AG04450 (cell line): ENCODE data around the gene PPP1CA. TPM values are rescaled to one million over a fixed set of nuclear protein-coding genes. Genes with fewer than 3 reads are reported as not detected.

Experiments
- CTCF ChIA-PET: fragments of 300-600, 350-600 bp; formaldehyde crosslinking; extraction: SDS; loops from one replicate; lab custom pipeline; 2022; ENCODE audit warnings: antibody characterized with exemption, inconsistent platforms; lab: Charles Lee
- POLR2A ChIA-PET: fragments of 350-600 bp; formaldehyde crosslinking; extraction: SDS; loops from one replicate; lab custom pipeline; 2021; ENCODE audit warnings: antibody characterized with exemption, inconsistent platforms; lab: Yijun Ruan, JAX
- DNase-seq: peaks from one replicate; pipeline ENCODE4 v3.0.0-alpha.2; 2011; ENCODE audit warnings: low read depth, low spot score
- H3K27ac ChIP-seq: one replicate; pipeline ENCODE4 v1.5.1; 2012; ENCODE audit warnings: low read depth, low read length, control low read depth
- H3K27me3 ChIP-seq: one replicate; pipeline ENCODE4 v1.6.0; 2012; ENCODE audit warnings: low read length; ENCODE audit not compliant: control insufficient read depth, insufficient read depth
- H3K4me3 ChIP-seq: 2 replicates; pipeline ENCODE4 v1.5.1; 2011; ENCODE audit warnings: mild to moderate bottlenecking, low read depth, low read length, control low read depth
- H3K9me3 ChIP-seq: 2 replicates; pipeline ENCODE4 v1.5.1; 2012; ENCODE audit warnings: low read length; ENCODE audit not compliant: control insufficient read depth, insufficient read depth
- CTCF ChIP-seq: IDR thresholded peaks from 2 replicates; pipeline ENCODE4 v1.5.1; 2011; ENCODE audit warnings: low read depth, low read length, control low read depth, inconsistent platforms
- polyA plus RNA-seq: library from polyadenylated mRNA; depleted of rRNA; stranded (reverse); fragments of >200 nt; gene quantifications from 2 replicates; pipeline ENCODE4 v1.2.3, GENCODE V29; 2011

Gene PPP1CA
- polyA plus RNA-seq, 1 experiment, result 116 TPM

GRCh38 chr11:67387069-67387468, 14.6 kb downstream of the PPP1CA start:
- Histone ChIP-seq H3K9me3 (no peaks in the 10 kb centered on the region), H3K4me3 (no peak overlapping the region), H3K27ac (no peak overlapping the region), H3K27me3 (no peaks in the 10 kb centered on the region)
- POLR2A ChIA-PET, result interaction anchor here (0.6 to 0.7 kb wide), 2 partner anchors 35 to 84 kb away, joined by 4 to 5 read pairs; partner anchors contain the start of gene SSH3
- DNase-seq, result no peak
- CTCF ChIA-PET, result interaction anchor here (0.6 to 24.1 kb wide), 3 partner anchors 15 to 67 kb away, joined by 3 to 716 read pairs (median 3); partner anchors contain the start of gene POLD4
- no peak for TF ChIP-seq CTCF

GRCh38 chr11:67384851-67385366, 16.7 kb downstream of the PPP1CA start:
- Histone ChIP-seq H3K9me3 (no peaks in the 10 kb centered on the region), H3K4me3 (no peak overlapping the region), H3K27me3 (no peaks in the 10 kb centered on the region), H3K27ac (no peak overlapping the region)
- no peak for TF ChIP-seq CTCF
- DNase-seq, result no peak
- ChIA-PET CTCF (interaction anchor here (24.1 kb wide), 1 partner anchor 27 kb away, joined by 716 read pairs; the partner anchor contains the start of gene POLD4), POLR2A (interaction anchor here (0.7 to 0.9 kb wide), 2 partner anchors 12 to 198 kb away, joined by 3 to 4 read pairs; partner anchors contain the start of genes CLCF1 and GSTP1)

GRCh38 chr11:67382276-67383136, 19.2 kb downstream of the PPP1CA start:
- POLR2A ChIA-PET, result interaction anchor here (0.5 to 1.5 kb wide), 13 partner anchors 9 to 123 kb away, joined by 3 to 16 read pairs (median 4); partner anchors contain the start of genes CLCF1, POLD4, RAD9A and SSH3
- TF ChIP-seq CTCF, result peak; percentile 99
- Histone ChIP-seq H3K27ac (no peak overlapping the region), H3K27me3 (no peaks in the 10 kb centered on the region), H3K4me3 (no peak overlapping the region), H3K9me3 (no peaks in the 10 kb centered on the region)
- CTCF ChIA-PET, result interaction anchor here (0.6 to 24.1 kb wide), 22 partner anchors 8 to 233 kb away, joined by 3 to 716 read pairs (median 5); partner anchors contain the start of genes ANKRD13D, CORO1B, GRK2 and POLD4
- DNase-seq, result no peak

GRCh38 chr11:67381244-67381972, 20.2 kb downstream of the PPP1CA start:
- H3K4me3 ChIP-seq, result no peak overlapping the region
- ChIA-PET POLR2A (interaction anchor here (0.7 to 2.0 kb wide), 7 partner anchors 25 to 78 kb away, joined by 3 to 24 read pairs (median 8); partner anchors contain the start of gene SSH3), CTCF (interaction anchor here (0.6 to 24.1 kb wide), 19 partner anchors 9 to 785 kb away, joined by 3 to 716 read pairs (median 4); partner anchors contain the start of genes GRK2, POLD4, PPP1CA and RAD9A)
- no peak for TF ChIP-seq CTCF
- H3K27ac ChIP-seq, result no peak overlapping the region
- no peak for DNase-seq
- H3K9me3 ChIP-seq, result no peaks in the 10 kb centered on the region
- H3K27me3 ChIP-seq, result no peaks in the 10 kb centered on the region
